ENCODE data around the gene EPB41L5. TPM values are rescaled to one million over a fixed set of nuclear protein-coding genes. Genes with fewer than 3 reads are reported as not detected.
"Not testable (repeated sequence)": the region's sequence is repeated elsewhere in the genome, so short reads cannot be mapped to it uniquely, and the experiment has no call there.

EPB41L5 gene
- total RNA-seq, 4 donors from 2014 or later, result 14.2 to 24.0 (median 17.4) TPM

DNA sequence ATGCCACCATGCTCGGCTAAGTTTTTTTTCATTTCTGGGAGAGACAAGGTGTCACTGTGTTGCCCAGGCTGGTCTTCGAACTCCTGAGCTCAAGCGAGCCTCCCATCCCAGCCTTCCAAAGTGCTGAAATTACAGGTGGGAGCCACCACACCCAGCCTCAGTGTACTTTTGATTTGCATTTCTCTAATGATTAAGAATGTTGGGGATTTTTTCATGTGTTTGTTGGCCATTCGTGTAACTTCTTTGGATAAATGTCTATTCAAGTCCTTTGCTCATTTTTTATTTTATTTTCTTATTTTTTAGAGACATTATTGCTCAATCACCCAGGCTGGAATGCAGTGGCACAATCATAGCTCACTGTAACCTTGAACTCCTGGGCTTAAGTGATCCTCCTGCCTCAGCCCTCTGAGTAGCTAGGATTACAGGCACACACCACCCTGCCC, 137.2 kb downstream of the EPB41L5 start:
- TF ChIP-seq, protein P1, sequence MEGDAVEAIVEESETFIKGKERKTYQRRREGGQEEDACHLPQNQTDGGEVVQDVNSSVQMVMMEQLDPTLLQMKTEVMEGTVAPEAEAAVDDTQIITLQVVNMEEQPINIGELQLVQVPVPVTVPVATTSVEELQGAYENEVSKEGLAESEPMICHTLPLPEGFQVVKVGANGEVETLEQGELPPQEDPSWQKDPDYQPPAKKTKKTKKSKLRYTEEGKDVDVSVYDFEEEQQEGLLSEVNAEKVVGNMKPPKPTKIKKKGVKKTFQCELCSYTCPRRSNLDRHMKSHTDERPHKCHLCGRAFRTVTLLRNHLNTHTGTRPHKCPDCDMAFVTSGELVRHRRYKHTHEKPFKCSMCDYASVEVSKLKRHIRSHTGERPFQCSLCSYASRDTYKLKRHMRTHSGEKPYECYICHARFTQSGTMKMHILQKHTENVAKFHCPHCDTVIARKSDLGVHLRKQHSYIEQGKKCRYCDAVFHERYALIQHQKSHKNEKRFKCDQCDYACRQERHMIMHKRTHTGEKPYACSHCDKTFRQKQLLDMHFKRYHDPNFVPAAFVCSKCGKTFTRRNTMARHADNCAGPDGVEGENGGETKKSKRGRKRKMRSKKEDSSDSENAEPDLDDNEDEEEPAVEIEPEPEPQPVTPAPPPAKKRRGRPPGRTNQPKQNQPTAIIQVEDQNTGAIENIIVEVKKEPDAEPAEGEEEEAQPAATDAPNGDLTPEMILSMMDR (IDR thresholded peaks at IDR 0.05), result no peak
- DNase-seq (ENCODE audit: low spot score) (no peak), ATAC-seq (ENCODE audit: low FRiP score) (no peak)

- no peak for DNase-seq (ENCODE audit: low spot score)
- TF ChIP-seq, protein P1 (IDR thresholded peaks at IDR 0.05), result no peak
- no peak for ATAC-seq (ENCODE audit: low FRiP score)
Measured at GRCh38 chr2:120155308-120155707, 142.4 kb downstream of the EPB41L5 start.

DNA sequence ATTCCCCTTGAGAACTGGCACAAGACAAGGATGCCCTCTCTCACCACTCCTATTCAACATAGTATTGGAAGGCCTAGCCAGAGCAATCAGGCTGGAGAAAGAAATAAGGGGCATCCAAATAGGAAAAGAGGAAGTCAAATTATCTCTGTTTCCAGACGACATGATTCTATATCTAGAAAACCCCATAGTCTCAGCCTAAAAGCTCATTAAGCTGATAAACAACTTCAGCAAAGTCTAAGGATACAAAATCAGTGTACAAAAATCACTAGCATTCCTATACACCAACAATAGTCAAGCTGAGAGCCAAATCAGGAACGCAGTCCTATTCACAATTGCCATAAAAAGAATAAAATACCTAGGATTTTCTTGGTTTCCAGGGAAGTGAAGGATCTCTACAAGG, 145.8 kb downstream of the EPB41L5 start:
- not testable (repeated sequence) for DNase-seq (ENCODE audit: low spot score); ATAC-seq (ENCODE audit: low FRiP score)

DNA sequence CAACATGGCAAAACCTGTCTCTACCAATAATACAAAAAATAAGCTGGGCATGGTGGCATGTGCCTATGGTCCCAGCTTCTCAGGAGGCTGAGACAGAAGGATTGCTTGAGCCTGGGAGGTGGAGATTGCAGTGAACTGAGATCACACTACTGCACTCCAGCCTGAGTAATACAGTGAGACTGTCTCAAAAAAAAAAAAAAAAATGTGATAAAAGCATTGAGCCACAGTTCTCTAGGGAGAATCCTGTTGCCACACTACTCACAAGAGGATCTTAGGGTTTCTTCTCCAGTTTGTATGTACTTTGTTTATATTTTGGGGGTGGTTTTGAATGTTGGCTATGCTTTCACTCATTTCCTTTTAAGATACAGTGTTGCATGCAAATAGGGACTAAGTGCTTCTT, 148.3 kb downstream of the EPB41L5 start:
- no peak for ATAC-seq (ENCODE audit: low FRiP score)
- TF ChIP-seq, protein P1 (IDR thresholded peaks at IDR 0.05), result no peak
- no peak for DNase-seq (ENCODE audit: low spot score)

GRCh38 chr2:120162716-120163115, 149.8 kb downstream of the EPB41L5 start:
- TF ChIP-seq, protein P1 (IDR thresholded peaks at IDR 0.05), result no peak
- no peak for ATAC-seq (ENCODE audit: low FRiP score)
- DNase-seq (ENCODE audit: low spot score), result no peak

DNA sequence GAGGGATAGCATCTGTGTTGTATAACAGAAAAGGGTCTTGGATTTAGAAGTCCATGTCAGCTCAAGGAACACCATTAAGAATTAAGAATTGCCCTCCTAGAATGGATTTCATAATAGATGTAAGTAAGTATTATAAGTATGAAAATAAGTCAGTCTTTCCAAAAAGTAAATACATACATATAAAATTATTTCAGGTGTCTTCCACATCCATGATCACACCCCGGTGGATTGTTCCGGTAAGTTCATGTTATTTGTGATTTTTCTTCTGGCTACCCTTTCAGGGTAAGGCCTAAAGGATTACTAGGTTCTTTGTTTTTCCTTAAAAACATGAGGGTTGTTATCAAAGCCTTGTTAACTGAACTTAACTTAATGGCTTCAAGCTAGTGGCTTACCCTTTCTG, 154.4 kb downstream of the EPB41L5 start:
- DNase-seq (ENCODE audit: low spot score), result no peak
- ATAC-seq (ENCODE audit: low FRiP score), result no peak
- TF ChIP-seq, protein P1 (IDR thresholded peaks at IDR 0.05), result no peak

DNA sequence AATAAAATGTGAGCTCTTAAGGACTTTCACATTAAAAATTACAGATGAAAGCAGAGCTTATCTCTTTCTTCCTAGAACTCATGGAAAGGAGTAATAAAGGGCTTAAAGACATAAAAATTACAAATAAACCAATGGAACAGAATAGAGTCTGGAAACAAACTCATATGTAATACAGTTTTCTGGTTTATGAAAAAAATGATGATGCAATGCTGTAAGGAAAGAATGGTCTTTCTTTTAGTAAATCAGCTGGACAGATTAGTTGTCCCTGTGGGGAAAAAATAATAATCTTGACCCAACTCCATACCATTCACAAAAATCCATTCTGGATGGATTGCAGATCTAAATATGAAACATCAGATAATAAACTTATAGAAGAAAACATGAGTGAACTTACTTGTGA, 156.1 kb downstream of the EPB41L5 start:
- DNase-seq (ENCODE audit: low spot score) (no peak), ATAC-seq (ENCODE audit: low FRiP score) (no peak)
- TF ChIP-seq, protein P1 (IDR thresholded peaks at IDR 0.05), result no peak
